Fibroblast of peridontal ligament (primary cell): Measurements from ENCODE around the gene MYOT.
A peak's percentile ranks its signal among the peaks of the same experiment; 100 is the strongest.
"Not testable (repeated sequence)": the region's sequence is repeated elsewhere in the genome, so short reads cannot be mapped to it uniquely, and the experiment has no call there.

Source experiments
- DNase-seq: peaks from one replicate; pipeline ENCODE4 v3.0.0-alpha.2; 2010; ENCODE audit errors: extremely low read depth

MYOT gene, protein sequence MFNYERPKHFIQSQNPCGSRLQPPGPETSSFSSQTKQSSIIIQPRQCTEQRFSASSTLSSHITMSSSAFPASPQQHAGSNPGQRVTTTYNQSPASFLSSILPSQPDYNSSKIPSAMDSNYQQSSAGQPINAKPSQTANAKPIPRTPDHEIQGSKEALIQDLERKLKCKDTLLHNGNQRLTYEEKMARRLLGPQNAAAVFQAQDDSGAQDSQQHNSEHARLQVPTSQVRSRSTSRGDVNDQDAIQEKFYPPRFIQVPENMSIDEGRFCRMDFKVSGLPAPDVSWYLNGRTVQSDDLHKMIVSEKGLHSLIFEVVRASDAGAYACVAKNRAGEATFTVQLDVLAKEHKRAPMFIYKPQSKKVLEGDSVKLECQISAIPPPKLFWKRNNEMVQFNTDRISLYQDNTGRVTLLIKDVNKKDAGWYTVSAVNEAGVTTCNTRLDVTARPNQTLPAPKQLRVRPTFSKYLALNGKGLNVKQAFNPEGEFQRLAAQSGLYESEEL

DNA sequence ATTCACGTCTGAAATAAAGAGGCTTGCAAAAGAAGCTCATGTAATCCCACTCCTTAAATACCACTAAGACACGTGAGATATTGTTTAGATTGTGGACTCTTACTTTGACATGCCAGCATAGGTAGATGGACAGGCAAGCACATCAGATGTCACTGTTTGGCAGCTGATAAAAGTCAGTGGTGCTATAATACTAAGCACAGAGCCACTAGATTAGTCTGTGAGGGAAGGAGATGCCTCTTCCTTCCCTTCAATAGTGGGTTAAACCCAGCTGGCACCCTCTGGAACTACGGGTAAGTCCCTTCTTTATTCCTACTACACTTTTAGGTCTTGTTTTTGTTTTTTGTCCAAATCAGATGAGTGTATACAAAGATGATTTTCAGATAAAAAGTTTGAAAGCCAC, at the start of gene MYOT:
TSS of gene MYOT (plus strand) at position 197 of the 400 bp plus-strand sequence. CDS start 2,792 bp downstream, outside the sequence.
- DNase-seq: no peak

DNA sequence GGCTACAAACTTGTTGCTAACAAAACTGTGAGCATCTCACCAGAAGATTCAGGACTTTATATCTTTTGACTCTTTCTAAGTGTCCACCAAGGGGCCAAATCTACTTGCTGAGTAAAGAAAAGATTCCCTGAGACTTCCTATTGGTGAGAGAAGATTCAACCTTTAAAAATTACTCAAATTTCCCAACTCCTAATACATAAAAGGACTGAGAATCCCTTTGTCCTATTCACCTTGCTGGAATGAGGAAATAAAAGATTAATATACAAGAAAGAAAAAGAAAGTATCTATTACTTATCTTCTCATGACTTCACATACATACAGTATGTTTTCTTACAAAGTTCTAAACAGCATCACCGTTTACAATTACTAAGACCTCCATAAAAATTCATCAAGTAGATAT, 47.9 kb upstream of the MYOT start:
- DNase-seq: no peak

DNA sequence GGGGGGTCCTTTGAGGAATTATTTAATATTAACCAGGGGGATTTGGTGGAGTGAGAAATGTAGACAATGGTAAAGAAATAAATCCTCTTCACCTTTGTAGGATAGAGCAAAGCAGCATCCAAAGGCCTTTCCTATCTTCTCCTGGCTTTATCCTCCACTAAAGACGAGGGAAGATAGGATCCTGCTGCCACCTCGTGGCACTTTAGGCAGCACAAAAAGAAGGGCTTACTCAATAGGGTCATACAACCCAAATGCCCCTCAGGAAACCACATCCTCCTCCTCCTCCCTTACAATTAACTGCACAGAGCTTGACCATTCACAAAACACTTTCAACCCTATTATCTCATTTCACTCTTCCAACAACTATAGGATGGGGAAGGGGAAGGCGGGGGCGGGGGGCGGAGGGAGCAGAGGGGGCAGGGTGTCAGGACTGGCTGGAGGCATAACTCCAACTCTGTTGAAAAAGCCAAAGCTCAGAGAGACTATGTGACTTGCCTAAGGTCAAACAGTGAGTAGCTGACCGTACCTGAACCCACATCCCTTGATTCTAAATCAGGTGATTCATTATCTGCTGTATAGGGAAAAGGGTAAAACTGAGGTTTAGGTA, 45.4 kb upstream of the MYOT start:
- peak; percentile 31 for DNase-seq

DNA sequence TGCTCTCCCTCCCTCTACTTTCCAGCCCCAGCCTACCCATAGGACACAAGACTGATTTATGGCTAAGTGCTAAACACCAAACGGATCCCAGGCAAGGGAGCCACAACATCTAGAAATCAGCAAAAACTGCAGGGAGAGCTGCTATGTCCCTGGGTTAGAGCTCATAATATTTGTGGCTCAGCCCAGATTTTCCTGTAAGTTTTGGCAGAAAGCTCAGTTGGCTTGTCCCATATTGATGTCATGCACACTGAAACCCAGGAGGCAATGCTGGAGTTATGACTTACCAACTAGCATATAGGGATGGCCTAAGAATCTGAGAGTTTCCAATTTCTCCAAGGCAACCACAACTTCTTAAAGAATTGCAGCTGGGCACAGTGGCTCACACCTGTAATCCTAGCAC, 44.7 kb upstream of the MYOT start:
- DNase-seq: no peak

DNA sequence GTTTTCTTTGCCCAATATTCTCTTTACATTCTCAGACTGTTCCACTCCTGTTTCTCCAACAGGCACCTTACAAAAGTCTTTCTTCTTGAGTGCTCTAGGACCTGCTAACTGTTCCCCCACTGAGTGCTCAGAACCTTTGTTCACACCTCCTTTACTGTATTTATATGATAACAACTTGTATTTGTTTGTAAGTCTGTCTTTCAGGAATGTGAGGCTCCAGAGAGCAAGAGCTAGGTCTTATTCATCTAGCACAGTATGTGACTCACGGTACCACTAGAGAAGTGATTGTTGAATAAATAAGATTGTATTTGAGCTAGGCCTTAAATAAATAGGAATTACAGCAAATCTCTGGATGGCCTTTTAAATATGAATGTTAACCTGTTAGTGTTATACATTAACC, 42.5 kb upstream of the MYOT start:
- DNase-seq: no peak

DNA sequence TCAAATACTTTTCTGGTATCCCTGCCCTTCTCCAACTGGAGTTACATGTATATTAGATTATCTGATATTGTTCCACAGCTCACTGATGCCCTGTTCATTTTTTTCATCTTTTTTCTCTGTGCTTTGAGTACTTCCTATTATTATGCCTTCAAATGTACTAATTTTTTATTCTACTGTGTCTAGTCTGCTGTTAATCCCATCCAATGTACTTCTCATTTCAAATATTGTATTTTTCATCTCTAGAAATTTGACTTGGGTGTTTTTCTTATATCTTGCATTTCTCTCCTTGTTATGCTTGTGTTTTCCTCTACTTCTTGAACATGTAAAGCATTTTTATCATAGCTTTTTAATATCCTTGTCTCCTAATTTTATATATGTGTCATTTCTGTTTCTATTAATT, 41.6 kb upstream of the MYOT start:
- DNase-seq: no peak

DNA sequence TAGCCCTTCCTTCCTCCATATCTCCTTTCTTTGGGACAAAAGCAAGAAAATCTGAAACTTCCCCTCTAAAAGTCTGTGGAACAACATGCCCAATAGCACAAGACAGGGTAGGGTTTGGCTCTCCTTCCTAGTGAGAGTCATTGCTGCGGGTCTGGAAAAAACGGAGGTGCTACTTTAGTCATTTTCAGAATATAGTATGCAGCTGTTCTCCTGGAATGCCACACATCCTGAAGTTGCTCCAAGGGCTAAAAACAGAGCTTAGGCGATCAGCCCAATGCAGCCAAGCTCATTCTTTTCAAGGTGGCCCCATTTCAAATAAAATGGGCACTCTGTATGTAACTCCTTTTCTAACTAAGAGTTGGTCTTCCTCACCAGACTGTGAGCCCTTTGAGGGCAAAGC, 39.5 kb upstream of the MYOT start:
- DNase-seq: no peak

DNA sequence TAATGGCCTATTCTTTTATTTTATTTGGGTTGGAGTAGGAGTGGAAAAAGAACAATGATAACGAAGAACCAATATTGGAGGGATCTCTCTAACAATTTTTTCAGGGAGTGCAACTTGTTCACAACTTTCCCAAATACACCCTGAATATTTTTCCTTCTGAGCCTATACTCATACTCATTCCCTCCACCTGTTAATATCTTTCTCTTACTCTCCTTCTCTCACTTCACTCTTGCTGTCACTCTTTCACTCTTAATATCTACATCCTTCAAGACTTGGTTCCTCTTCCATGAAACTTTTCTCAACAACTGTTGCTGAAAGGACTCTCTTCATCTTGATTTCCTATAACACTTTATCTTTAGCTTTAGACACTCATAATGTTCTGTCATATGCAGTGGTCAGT, 39.0 kb upstream of the MYOT start:
- no peak for DNase-seq

DNA sequence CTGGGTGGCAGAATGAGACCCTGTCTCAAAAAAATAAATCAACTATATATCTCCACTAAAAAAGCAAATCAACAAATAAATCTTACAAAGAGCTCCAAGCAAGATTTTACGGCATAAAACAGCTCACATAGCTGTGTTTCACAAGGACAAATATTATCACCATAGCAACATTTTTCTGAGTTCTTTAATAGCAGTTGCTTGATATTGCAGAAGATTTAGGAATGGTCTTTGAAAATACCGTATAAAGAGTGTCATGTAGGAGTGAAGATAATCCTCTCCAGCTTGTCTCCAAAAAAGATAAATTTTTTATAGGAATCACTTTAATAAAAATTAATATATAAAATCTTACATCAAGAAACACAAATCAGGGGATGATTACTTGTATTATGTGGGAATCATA, 36.6 kb upstream of the MYOT start:
- no peak for DNase-seq

DNA sequence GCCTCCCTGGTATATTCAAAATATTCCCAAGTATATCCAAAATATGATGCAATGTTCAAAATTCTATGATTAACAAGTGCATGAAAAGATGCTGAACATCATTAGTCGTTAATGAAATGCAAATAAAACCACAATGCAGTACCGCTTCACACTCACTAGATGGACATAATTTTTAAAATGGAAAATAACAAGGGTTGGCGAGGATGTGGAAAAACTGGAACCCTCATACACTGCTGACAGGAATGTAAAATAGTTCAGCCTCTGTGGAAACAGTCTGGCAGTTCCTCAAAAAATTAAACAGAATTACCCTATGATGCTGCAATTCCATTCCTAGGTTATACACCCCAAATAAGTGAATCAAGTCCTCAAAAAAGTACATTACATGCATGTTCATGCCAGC, 36.1 kb upstream of the MYOT start:
- DNase-seq: peak; percentile 18

DNA sequence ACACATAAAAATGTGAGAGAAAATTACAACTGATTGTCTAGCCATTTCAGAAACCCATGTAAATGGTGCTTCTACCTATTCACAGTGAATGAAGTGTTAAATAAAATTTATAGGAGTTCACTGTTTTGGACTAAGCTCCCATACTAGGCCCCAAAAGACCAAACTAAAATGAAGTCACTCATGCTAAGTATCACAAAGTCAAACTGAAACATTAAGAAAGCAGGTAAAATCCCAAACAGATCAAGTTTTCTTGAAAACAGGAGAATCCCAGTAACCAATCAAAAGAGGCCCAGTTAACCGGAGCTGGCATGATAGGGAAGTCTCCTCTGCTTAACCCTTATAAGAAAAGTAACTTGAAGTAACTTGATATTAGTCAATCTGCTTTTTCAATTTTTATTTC, 35.2 kb upstream of the MYOT start:
- no peak for DNase-seq

DNA sequence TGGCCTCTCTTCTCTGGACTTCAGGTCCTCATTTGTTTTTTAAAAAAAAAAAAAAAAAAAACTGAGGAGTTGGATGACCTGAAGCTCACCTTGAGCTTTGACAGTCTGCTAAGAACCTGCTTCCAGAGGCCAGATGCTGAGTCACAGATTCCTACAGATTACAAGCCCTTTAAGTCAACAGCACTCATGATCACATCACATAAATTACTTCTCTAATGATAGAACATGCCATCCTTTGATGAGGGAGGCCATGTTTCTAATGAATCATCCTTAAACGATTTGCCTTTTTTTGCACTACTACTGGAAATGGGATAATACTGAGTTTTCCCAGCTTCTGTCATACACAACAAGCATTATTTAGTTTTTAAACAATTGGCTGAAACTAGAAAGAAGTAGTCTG, 34.2 kb upstream of the MYOT start:
- peak; percentile 45 for DNase-seq

DNA sequence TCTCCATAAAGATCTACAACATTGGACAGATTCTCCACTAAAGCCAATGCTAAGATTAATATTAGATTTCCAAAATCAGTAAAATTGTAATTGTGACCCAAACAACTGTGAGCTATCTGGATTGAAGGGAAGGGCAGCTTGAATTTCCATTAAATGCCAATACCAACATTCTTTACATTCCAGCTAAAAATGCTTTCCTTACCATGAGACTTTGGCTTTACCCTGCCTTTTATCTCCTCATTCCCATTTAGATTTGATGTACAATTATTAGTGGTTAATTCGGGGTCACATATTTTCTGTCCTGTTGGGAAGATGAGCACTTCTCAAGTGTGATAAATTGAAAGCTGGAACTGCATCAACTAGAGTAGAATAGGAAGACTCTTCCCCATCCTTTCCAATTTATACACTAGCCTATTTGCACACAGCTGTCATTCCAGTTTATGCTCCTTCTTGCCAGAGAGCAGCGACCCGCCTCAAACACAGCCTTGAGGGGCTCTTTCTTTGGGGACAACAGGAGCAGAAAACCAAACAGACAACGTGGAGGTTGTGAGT, 33.1 kb upstream of the MYOT start:
- peak; percentile 8 for DNase-seq

DNA sequence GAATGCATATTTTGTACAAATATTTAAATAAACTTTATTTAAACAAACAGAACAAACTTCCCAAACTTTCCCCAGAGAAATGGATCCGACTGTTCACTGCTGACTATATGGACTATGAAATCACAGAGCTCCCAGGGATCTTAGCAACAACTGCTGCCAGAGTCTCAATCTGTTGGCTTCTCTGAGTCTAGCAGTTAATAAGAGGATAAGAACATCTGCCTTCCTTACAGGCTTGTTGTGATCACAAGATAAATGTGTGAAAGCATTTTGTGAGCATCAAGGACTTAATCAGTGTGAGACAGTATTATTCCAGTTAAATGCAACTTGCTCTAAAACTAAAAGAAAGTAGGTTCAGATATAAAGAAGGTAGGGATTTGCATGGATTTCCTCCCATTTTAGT, 31.4 kb upstream of the MYOT start:
- DNase-seq: no peak

DNA sequence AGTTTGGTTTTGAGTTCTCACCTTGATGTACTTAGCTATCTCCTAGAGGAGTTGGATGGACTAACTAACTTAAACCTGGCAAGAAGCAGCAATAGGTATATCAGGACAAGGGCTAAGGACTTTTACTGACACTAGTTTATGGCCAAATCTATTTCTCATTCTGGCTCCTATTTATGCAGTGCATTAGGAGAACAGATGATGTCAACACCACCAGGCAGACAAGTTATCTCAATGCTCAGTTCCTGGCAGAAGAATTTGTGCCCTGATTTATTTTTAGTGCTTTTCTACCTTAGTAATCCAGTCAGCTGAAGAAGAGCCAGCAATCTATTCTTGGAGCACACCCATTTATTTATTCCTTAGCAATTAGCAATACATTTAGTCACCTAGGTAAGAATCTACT, 30.7 kb upstream of the MYOT start:
- DNase-seq: peak; percentile 14

DNA sequence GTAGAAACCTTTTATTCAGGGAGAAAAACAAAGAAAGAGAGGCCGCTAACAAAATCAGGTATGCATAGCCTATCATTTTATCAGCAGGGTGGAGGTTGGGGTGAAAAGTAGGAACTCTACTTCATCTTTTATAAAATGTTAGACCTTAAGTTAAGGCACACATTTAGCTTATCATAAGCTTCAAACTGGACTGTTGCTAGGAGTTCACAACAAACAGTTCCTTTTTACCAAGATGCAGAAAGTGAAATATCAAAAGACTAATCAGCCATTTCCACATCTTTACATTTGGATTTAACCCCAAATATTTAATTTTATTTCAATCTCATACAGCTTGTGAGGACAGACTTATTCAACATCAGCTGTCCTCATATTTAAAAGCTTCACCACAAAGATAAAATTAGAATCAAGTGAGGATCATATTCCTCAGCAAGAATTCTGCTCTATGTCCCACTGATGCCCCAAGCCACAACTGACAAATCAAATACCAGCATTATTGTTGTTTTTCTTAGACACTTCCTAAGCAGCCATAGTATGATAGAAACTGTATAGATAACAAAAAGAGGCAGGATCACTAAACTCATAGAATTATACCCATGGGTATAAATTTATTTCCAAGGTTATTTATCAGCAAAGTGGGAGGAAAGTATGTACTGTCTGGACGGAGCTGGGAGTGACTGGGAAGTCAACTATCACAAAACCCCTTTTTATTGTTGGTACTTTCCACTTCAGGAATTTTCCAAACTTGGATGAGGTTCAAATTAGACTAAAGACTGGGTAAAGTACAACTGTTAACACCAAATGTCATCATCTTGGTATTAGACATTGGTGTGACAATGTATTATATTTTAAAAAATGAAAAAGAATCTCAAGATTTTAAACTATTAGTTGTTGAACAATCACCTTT, 29.9 kb upstream of the MYOT start:
- peak; percentile 25 for DNase-seq

DNA sequence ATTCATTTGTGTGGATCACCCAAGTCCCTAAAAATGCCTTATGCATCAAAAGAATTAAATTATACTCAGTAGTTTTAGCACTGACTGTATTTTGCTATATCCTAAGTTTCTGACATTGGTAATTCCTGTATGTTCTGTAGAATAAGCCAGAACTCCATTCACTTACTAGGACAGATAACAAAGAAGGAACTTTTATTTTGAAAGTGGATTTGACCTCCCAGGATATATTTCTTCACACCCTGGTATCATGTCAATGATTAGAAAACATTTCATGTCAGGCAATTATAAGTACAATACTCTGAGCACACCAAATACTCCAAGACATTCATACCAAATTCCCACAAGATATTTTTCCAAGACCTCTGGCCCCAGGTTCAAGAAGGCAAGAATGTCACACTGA, 28.7 kb upstream of the MYOT start:
- DNase-seq: no peak

DNA sequence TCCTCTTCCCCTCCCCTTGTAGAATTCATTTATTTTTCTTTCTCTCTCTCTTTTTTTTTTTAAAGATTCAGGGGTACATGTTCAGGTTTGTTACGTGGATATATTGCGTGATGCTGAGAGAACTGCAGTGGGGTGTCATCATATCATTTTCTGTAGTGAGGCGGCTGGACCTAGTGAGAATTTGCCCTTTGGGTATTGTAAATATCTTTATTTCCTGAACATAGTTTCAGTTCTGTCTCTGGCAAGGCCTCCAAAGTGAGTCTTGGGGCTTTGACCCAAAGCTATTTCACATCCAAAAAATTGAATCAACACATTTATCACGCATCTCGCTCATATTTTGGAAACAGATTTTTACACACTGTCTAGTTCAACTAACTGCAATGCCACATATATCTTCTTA, 25.4 kb upstream of the MYOT start:
- DNase-seq: no peak

DNA sequence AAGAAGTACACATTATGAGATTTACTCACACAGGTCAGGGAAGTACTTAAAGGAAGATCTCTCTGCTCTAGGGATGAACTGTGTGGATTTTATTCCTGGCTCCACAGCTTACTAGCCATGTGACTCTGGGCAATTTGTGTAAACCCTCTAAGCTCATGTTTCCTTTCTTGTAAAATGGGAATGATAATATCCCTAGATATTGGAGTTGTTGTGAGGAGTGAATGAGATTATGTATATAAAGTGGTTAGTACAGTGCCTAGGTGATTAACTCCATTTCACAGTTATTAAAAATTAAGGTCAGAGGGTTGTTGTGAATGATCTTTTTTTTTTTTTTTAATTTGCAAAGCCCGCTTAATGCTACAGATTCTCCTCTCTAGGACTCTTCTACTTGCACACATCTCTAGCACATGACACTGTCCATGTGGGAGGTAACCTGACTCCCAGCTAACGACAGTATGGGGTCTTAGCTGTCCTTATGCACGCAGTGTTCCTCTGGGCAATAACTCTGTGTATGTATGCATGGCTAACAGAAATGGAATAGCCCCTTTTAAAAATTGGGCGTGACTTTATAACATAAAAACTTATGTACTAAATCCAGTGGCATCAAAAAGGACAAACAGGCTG, 23.9 kb upstream of the MYOT start:
- no peak for DNase-seq

DNA sequence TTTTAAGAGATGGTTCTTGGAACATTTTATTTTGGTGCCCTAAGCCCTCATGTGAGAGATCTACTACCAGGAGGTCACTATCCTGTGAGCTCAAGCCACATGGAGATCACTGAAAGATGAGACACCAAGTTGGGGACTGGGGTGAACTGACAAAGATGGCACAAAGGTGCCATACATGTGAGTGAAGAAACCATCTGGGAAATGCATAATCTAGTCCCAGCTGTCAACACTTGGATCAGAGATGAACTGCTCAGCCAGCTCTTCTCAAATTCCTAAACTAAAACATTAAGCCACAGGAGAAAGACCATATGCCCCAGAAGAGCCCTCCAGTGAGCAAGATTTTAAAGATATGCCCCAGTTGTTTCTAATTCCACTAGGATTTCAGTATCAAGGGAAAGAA, 22.2 kb upstream of the MYOT start:
- no peak for DNase-seq

DNA sequence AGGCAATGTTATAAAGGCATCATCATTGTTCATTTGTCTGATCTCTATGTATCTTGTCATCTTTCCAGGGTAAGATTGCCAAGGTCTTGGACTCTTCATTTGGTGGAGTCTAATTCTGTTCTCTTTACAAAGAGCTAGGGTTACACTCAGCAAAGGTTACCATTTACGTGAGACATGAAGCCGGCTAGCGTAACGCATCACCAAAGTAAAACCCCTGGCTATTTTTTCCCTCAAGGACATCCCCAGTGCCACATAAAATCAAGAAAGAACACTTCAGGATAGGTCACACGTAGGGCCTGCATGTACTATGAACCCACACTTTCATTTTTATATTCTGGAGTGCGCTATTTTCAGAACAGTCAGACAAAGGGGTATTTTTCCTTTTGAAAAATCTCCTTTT, 20.0 kb upstream of the MYOT start:
- DNase-seq: no peak

DNA sequence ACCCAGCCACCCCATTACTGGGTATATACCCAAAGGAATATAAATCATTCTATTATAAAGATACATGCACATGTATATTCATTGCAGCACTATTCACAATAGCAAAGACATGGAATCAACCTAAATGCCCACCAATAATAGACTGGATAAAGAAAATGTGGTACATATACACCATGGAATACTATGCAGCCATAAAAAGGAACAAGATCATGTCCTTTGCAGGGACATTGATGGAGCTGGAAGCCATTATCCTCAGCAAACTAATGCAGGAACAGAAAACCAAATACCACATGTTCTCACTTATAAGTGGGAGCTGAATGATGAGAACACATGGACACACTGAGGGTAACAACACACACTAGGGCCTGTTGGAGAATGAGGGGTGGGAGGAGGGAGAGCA, 14.5 kb upstream of the MYOT start:
- not testable (repeated sequence) for DNase-seq
